ENCODE data around the gene LHFPL5. TPM values are rescaled to one million over a fixed set of nuclear protein-coding genes. Genes with fewer than 3 reads are reported as not detected.

The LHFPL5 gene
- polyA plus RNA-seq, 12 donors, result not detected

GRCh38 chr6:35852994-35853393, 47.8 kb downstream of the LHFPL5 start:
- DNase-seq, result no peak

DNA sequence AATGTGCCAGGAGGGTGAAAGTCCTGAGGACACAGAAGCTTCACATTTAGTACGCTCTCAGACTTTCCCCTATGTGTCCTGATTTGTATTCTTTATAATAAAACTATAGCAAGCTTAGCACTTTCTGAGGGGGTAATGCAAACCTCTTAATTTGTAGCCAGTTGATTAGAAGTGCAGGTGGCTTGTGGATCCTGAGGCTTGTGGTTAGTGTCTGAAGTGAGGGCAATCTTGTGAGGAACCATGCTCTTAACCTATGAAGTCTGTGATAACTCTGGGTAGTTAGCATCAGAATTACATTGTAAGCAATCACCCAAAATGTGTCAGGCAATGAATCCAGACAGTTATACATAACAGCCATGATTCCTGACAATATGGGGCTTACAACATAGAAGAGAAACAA, 51.1 kb downstream of the LHFPL5 start:
- DNase-seq, result no peak

- no peak for DNase-seq
These were observed 52.7 kb downstream of the LHFPL5 start for GRCh38 chr6:35857853-35858252.

- DNase-seq, result no peak
These were observed 54.2 kb downstream of the LHFPL5 start for GRCh38 chr6:35859367-35859766.

Other genes starting within 250 kb of the LHFPL5 start
- gene FKBP5, start 116.4 kb upstream of the LHFPL5 start, polyA plus RNA-seq (ENCODE audit: insufficient read length in 12 of 12), result 10 to 100 TPM in 11 of 12 donors, not detected in 1; 11.5 to 28.3 (median 19.7) TPM
- gene ARMC12, start 68.3 kb upstream of the LHFPL5 start, polyA plus RNA-seq (ENCODE audit: insufficient read length in 12 of 12), result 1 to 10 TPM in 4 of 12 donors, under 1 TPM in 6, not detected in 2; 0.36 to 2.6 (median 0.89) TPM
- gene CLPSL2, start 28.8 kb upstream of the LHFPL5 start, polyA plus RNA-seq (ENCODE audit: insufficient read length in 12 of 12), result not detected
- not detected for gene CLPSL1, start 24.3 kb upstream of the LHFPL5 start, polyA plus RNA-seq (ENCODE audit: insufficient read length in 12 of 12)
- not detected for gene CLPS, start 8.0 kb upstream of the LHFPL5 start, polyA plus RNA-seq (ENCODE audit: insufficient read length in 12 of 12)
- gene SRPK1, start 115.7 kb downstream of the LHFPL5 start, polyA plus RNA-seq (ENCODE audit: insufficient read length in 12 of 12), result 10 to 100 TPM in 11 of 12 donors, not detected in 1; 13.4 to 36.5 (median 19.7) TPM
- gene SLC26A8, start 219.3 kb downstream of the LHFPL5 start, polyA plus RNA-seq (ENCODE audit: insufficient read length in 12 of 12), result under 1 TPM in 6 of 12 donors, not detected in 6; 0.08 to 0.39 (median 0.14) TPM
- 10 to 100 TPM in 11 of 12 donors, not detected in 1; 33.4 to 43.6 (median 37.5) TPM for gene MAPK14, start 222.5 kb downstream of the LHFPL5 start, polyA plus RNA-seq (ENCODE audit: insufficient read length in 12 of 12)

All from muscle of arm (tissue), 12 donors.